ENCODE data around the gene DCAF7. TPM values are rescaled to one million over a fixed set of nuclear protein-coding genes. Genes with fewer than 3 reads are reported as not detected.

The DCAF7 gene
- total and polyA plus RNA-seq, 2 donors from 2014 or later: 19.9 to 81.0 TPM

DNA sequence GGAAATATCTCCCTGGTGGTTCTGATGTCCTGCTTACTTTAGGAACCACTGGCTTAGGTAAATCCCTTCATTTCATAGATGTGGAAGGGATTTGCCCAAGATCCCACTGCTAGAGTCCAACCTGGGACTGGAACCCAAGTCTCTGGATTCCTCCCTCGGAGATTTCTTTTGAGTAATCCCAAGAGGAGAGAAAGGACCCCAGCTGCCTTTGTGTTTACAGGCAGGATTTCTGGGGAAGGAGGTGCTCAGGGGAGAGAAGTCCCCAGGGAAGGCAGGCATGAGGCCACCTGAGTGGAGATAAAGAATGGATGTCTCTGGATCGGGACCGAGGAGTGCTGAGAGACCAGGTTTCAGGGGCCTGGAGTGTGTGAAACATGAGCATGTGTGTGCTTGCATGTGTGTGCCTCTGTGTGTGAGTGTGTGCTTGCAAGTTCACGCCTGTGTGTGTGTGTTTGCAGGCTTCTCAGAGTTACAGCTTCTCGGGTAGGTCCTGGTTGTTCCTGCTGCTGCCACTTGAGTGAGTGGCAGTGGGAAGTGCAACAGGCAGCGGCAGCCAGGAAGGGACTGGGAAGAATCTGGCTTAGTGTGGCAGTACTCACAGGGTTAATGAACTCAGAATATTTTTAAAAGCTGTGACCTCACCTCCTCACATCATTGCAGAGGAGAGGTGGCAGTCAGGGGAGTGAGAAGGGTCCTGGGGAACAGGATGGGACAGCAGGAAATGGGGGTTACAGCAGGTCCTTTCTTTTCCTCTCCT lies 24.9 kb upstream of the DCAF7 start:
- TF ChIP-seq CTCF (IDR thresholded peaks at IDR 0.05; ENCODE audit: borderline replicate concordance, extremely low read depth, insufficient read depth): no peak
- H3K36me3 ChIP-seq (ENCODE audit: control insufficient read depth in 2 of 3, insufficient read depth in 3 of 3, low read length in 3 of 3): no peaks in the 10 kb centered on the region
- H3K9me3 ChIP-seq (ENCODE audit: control insufficient read depth in 2 of 3, insufficient read depth in 1 of 3, low read length in 3 of 3): no peaks in the 10 kb centered on the region
- peaks cover 0 to 10% (median 9%) of the 10 kb centered on the region in 3 donors for H3K4me1 ChIP-seq (ENCODE audit: control insufficient read depth in 2 of 3, insufficient read depth in 2 of 3, low read depth in 1 of 3, low read length in 3 of 3)
- intact Hi-C loops (cut with DNase I): no loop called here
- DNase-seq (no peak), FAIRE-seq (no peak)
- peak overlapping the region in 1 of 3 donors; percentile 29 for H3K4me3 ChIP-seq (ENCODE audit: low read length in 3 of 3)
- no peaks in the 10 kb centered on the region for H3K27me3 ChIP-seq (ENCODE audit: control insufficient read depth, insufficient read depth, low read length)
- H3K27ac ChIP-seq (ENCODE audit: low read depth in 2 of 2, low read length in 2 of 2): no peak overlapping the region
- no peak overlapping the region for H3K9ac ChIP-seq (ENCODE audit: low read length in 3 of 3)

DNA sequence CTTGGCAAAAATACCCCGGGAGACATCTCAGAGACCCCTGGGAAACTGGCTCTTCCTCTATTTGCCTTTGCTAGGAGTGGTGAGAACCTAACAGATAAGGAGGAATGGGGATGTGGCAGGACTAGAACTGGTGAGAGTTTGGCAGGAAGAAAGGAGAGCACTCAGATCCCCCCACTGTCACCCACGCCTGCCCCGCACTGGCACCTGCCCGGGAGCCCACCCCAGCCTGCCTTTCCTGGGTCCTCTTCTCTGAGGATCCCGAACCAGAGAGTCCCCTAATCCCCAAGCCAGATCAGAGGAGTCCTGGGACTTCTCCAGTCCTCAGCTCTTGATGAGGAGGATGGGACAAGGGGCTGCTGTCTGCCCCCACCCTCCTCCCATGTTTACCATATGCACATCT lies 23.4 kb upstream of the DCAF7 start:
- FAIRE-seq (no peak), DNase-seq (no peak)
- Histone ChIP-seq H3K9me3 (ENCODE audit: control insufficient read depth in 2 of 3, insufficient read depth in 1 of 3, low read length in 3 of 3) (no peaks in the 10 kb centered on the region), H3K27ac (ENCODE audit: low read depth in 2 of 2, low read length in 2 of 2) (no peak overlapping the region), H3K4me3 (ENCODE audit: low read length in 3 of 3) (no peak overlapping the region), H3K27me3 (ENCODE audit: control insufficient read depth, insufficient read depth, low read length) (no peaks in the 10 kb centered on the region), H3K4me1 (ENCODE audit: control insufficient read depth in 2 of 3, insufficient read depth in 2 of 3, low read depth in 1 of 3, low read length in 3 of 3) (peaks cover 0 to 2% (median 0%) of the 10 kb centered on the region in 3 donors), H3K9ac (ENCODE audit: low read length in 3 of 3) (no peak overlapping the region), H3K36me3 (ENCODE audit: control insufficient read depth in 2 of 3, insufficient read depth in 3 of 3, low read length in 3 of 3) (no peaks in the 10 kb centered on the region)
- TF ChIP-seq CTCF (IDR thresholded peaks at IDR 0.05; ENCODE audit: borderline replicate concordance, extremely low read depth, insufficient read depth): no peak
- intact Hi-C loops (cut with DNase I): no loop called here

- no peak overlapping the region for H3K27ac ChIP-seq (ENCODE audit: low read depth in 2 of 2, low read length in 2 of 2)
- TF ChIP-seq CTCF (IDR thresholded peaks at IDR 0.05; ENCODE audit: borderline replicate concordance, extremely low read depth, insufficient read depth): no peak
- FAIRE-seq: no peak
- no peak for DNase-seq
- H3K4me1 ChIP-seq (ENCODE audit: control insufficient read depth in 2 of 3, insufficient read depth in 2 of 3, low read depth in 1 of 3, low read length in 3 of 3): no peaks in the 10 kb centered on the region
- H3K9me3 ChIP-seq (ENCODE audit: control insufficient read depth in 2 of 3, insufficient read depth in 1 of 3, low read length in 3 of 3): no peaks in the 10 kb centered on the region
- intact Hi-C loops (cut with DNase I): no loop called here
- no peaks in the 10 kb centered on the region for H3K27me3 ChIP-seq (ENCODE audit: control insufficient read depth, insufficient read depth, low read length)
- H3K9ac ChIP-seq (ENCODE audit: low read length in 3 of 3): no peak overlapping the region
- H3K4me3 ChIP-seq (ENCODE audit: low read length in 3 of 3): no peak overlapping the region
- H3K36me3 ChIP-seq (ENCODE audit: control insufficient read depth in 2 of 3, insufficient read depth in 3 of 3, low read length in 3 of 3): no peaks in the 10 kb centered on the region
Observed at GRCh38 chr17:63528183-63528582, 22.1 kb upstream of the DCAF7 start.

Data from kidney (tissue), 14 donors.